ENCODE results near the gene XK.

Gene XK

GRCh38 chrX:37776987-37777325, 91.4 kb downstream of the XK start:
- TF ChIP-seq CTCF (IDR thresholded peaks at IDR 0.05; ENCODE audit: insufficient read depth, low read length, missing control alignments) = no peak
- POLR2A ChIA-PET = no interaction called here
- CTCF ChIA-PET = no interaction called here
- no peak overlapping the region for H3K4me3 ChIP-seq (ENCODE audit: low read depth, low read length)
- DNase-seq (ENCODE audit: low read depth, low spot score) = no peak

- POLR2A ChIA-PET = no interaction called here
- no peak for TF ChIP-seq CTCF (IDR thresholded peaks at IDR 0.05; ENCODE audit: insufficient read depth, low read length, missing control alignments)
- DNase-seq (ENCODE audit: low read depth, low spot score) = no peak
- CTCF ChIA-PET = no interaction called here
- H3K4me3 ChIP-seq (ENCODE audit: low read depth, low read length) = no peak within 1 kb of the TSS
Measured at GRCh38 chrX:37779857-37780256, 94.3 kb downstream of the XK start, which contains the start of gene CYBB. TSS of gene CYBB (plus strand) at chrX:37780059. CDS start at chrX:37780078, 19 bp downstream.

- H3K4me3 ChIP-seq (ENCODE audit: low read depth, low read length) = no peak overlapping the region
- CTCF ChIA-PET = interaction anchor here (0.7 kb wide), 1 partner anchor 35 kb away, joined by 3 read pairs; no protein-coding TSS in a partner anchor
Measured at GRCh38 chrX:37781081-37781480, 95.5 kb downstream of the XK start.

More at GRCh38 chrX:37781081-37781480, 95.5 kb downstream of the XK start:
- no peak for TF ChIP-seq CTCF (IDR thresholded peaks at IDR 0.05; ENCODE audit: insufficient read depth, low read length, missing control alignments)
- POLR2A ChIA-PET = no interaction called here
- DNase-seq (ENCODE audit: low read depth, low spot score) = no peak
